ENCODE measurements around the gene S100A12.

S100A12 gene

GRCh38 chr1:153357853-153358690, 17.3 kb downstream of the S100A12 start, which contains the start of gene S100A9:
Gene S100A9 (plus strand): TSS chr1:153357854. CDS start chr1:153358284, 430 bp downstream.
- no peaks in the 10 kb centered on the region for H3K27me3 ChIP-seq (ENCODE audit: control insufficient read depth, insufficient read depth, low read length)
- no peak within 1 kb of the TSS for H3K27ac ChIP-seq (ENCODE audit: low read depth, low read length)
- H3K9me3 ChIP-seq (ENCODE audit: control insufficient read depth, insufficient read depth, low read length): no peaks in the 10 kb centered on the region
- H3K9ac ChIP-seq (ENCODE audit: low read depth, low read length): no peak within 1 kb of the TSS
- H3K4me1 ChIP-seq (ENCODE audit: control insufficient read depth, insufficient read depth, low read length): no peaks in the 10 kb centered on the region
- no peak within 1 kb of the TSS for H3K4me3 ChIP-seq (ENCODE audit: low read depth, low read length)
- no peaks in the 10 kb centered on the region for H3K36me3 ChIP-seq (ENCODE audit: control insufficient read depth, insufficient read depth, low read length)

GRCh38 chr1:153357076-153357852, 18.2 kb downstream of the S100A12 start:
- Histone ChIP-seq H3K27me3 (ENCODE audit: control insufficient read depth, insufficient read depth, low read length) (no peaks in the 10 kb centered on the region), H3K4me1 (ENCODE audit: control insufficient read depth, insufficient read depth, low read length) (no peaks in the 10 kb centered on the region), H3K27ac (ENCODE audit: low read depth, low read length) (no peak overlapping the region), H3K4me3 (ENCODE audit: low read depth, low read length) (no peak overlapping the region), H3K9me3 (ENCODE audit: control insufficient read depth, insufficient read depth, low read length) (no peaks in the 10 kb centered on the region), H3K9ac (ENCODE audit: low read depth, low read length) (no peak overlapping the region), H3K36me3 (ENCODE audit: control insufficient read depth, insufficient read depth, low read length) (no peaks in the 10 kb centered on the region)

GRCh38 chr1:153356392-153357075, 18.9 kb downstream of the S100A12 start:
- H3K36me3 ChIP-seq (ENCODE audit: control insufficient read depth, insufficient read depth, low read length): no peaks in the 10 kb centered on the region
- no peak overlapping the region for H3K27ac ChIP-seq (ENCODE audit: low read depth, low read length)
- H3K4me1 ChIP-seq (ENCODE audit: control insufficient read depth, insufficient read depth, low read length): no peaks in the 10 kb centered on the region
- no peak overlapping the region for H3K4me3 ChIP-seq (ENCODE audit: low read depth, low read length)
- H3K27me3 ChIP-seq (ENCODE audit: control insufficient read depth, insufficient read depth, low read length): no peaks in the 10 kb centered on the region
- no peak overlapping the region for H3K9ac ChIP-seq (ENCODE audit: low read depth, low read length)
- H3K9me3 ChIP-seq (ENCODE audit: control insufficient read depth, insufficient read depth, low read length): no peaks in the 10 kb centered on the region

- H3K4me3 ChIP-seq (ENCODE audit: low read depth, low read length): no peak overlapping the region
- H3K4me1 ChIP-seq (ENCODE audit: control insufficient read depth, insufficient read depth, low read length): no peaks in the 10 kb centered on the region
- no peaks in the 10 kb centered on the region for H3K36me3 ChIP-seq (ENCODE audit: control insufficient read depth, insufficient read depth, low read length)
- no peaks in the 10 kb centered on the region; the same call in 1 of the 2 replicates for H3K27me3 ChIP-seq (ENCODE audit: control insufficient read depth, insufficient read depth, low read length)
- H3K9me3 ChIP-seq (ENCODE audit: control insufficient read depth, insufficient read depth, low read length): no peaks in the 10 kb centered on the region
- no peak overlapping the region for H3K27ac ChIP-seq (ENCODE audit: low read depth, low read length)
- no peak overlapping the region for H3K9ac ChIP-seq (ENCODE audit: low read depth, low read length)
These were observed 19.9 kb downstream of the S100A12 start for GRCh38 chr1:153355445-153356071.

GRCh38 chr1:153354515-153355193, 20.8 kb downstream of the S100A12 start:
- H3K9me3 ChIP-seq (ENCODE audit: control insufficient read depth, insufficient read depth, low read length): no peaks in the 10 kb centered on the region
- no peak overlapping the region for H3K4me3 ChIP-seq (ENCODE audit: low read depth, low read length)
- no peaks in the 10 kb centered on the region for H3K36me3 ChIP-seq (ENCODE audit: control insufficient read depth, insufficient read depth, low read length)
- no peak overlapping the region for H3K27ac ChIP-seq (ENCODE audit: low read depth, low read length)
- no peaks in the 10 kb centered on the region; the same call in 1 of the 2 replicates for H3K27me3 ChIP-seq (ENCODE audit: control insufficient read depth, insufficient read depth, low read length)
- H3K9ac ChIP-seq (ENCODE audit: low read depth, low read length): no peak overlapping the region
- no peaks in the 10 kb centered on the region for H3K4me1 ChIP-seq (ENCODE audit: control insufficient read depth, insufficient read depth, low read length)

- Histone ChIP-seq H3K9ac (ENCODE audit: low read depth, low read length) (no peak overlapping the region), H3K9me3 (ENCODE audit: control insufficient read depth, insufficient read depth, low read length) (no peaks in the 10 kb centered on the region), H3K4me1 (ENCODE audit: control insufficient read depth, insufficient read depth, low read length) (no peaks in the 10 kb centered on the region), H3K27me3 (ENCODE audit: control insufficient read depth, insufficient read depth, low read length) (no peaks in the 10 kb centered on the region; the same call in 1 of the 2 replicates), H3K4me3 (ENCODE audit: low read depth, low read length) (no peak overlapping the region), H3K27ac (ENCODE audit: low read depth, low read length) (no peak overlapping the region), H3K36me3 (ENCODE audit: control insufficient read depth, insufficient read depth, low read length) (no peaks in the 10 kb centered on the region)
These were observed 22.0 kb downstream of the S100A12 start for GRCh38 chr1:153353226-153353947.

- no peak overlapping the region for H3K4me3 ChIP-seq (ENCODE audit: low read depth, low read length)
- no peak overlapping the region for H3K9ac ChIP-seq (ENCODE audit: low read depth, low read length)
- no peaks in the 10 kb centered on the region for H3K36me3 ChIP-seq (ENCODE audit: control insufficient read depth, insufficient read depth, low read length)
- no peak overlapping the region for H3K27ac ChIP-seq (ENCODE audit: low read depth, low read length)
- H3K9me3 ChIP-seq (ENCODE audit: control insufficient read depth, insufficient read depth, low read length): no peaks in the 10 kb centered on the region
- no peaks in the 10 kb centered on the region for H3K4me1 ChIP-seq (ENCODE audit: control insufficient read depth, insufficient read depth, low read length)
- no peaks in the 10 kb centered on the region; the same call in 1 of the 2 replicates for H3K27me3 ChIP-seq (ENCODE audit: control insufficient read depth, insufficient read depth, low read length)
These were observed 22.9 kb downstream of the S100A12 start for GRCh38 chr1:153352523-153352922.

- Histone ChIP-seq H3K4me1 (ENCODE audit: control insufficient read depth, insufficient read depth, low read length) (no peaks in the 10 kb centered on the region), H3K36me3 (ENCODE audit: control insufficient read depth, insufficient read depth, low read length) (no peaks in the 10 kb centered on the region), H3K27ac (ENCODE audit: low read depth, low read length) (no peak overlapping the region), H3K9me3 (ENCODE audit: control insufficient read depth, insufficient read depth, low read length) (no peaks in the 10 kb centered on the region), H3K4me3 (ENCODE audit: low read depth, low read length) (no peak overlapping the region), H3K27me3 (ENCODE audit: control insufficient read depth, insufficient read depth, low read length) (no peaks in the 10 kb centered on the region; the same call in 1 of the 2 replicates), H3K9ac (ENCODE audit: low read depth, low read length) (no peak overlapping the region)
These were observed 25.0 kb downstream of the S100A12 start for GRCh38 chr1:153350321-153350957.

- Histone ChIP-seq H3K27me3 (ENCODE audit: control insufficient read depth, insufficient read depth, low read length) (no peaks in the 10 kb centered on the region; the same call in 1 of the 2 replicates), H3K27ac (ENCODE audit: low read depth, low read length) (no peak overlapping the region)
These were observed 25.8 kb downstream of the S100A12 start for GRCh38 chr1:153349363-153350320.

More at GRCh38 chr1:153349363-153350320, 25.8 kb downstream of the S100A12 start:
- H3K4me3 ChIP-seq (ENCODE audit: low read depth, low read length): no peak overlapping the region
- H3K9me3 ChIP-seq (ENCODE audit: control insufficient read depth, insufficient read depth, low read length): no peaks in the 10 kb centered on the region
- H3K4me1 ChIP-seq (ENCODE audit: control insufficient read depth, insufficient read depth, low read length): no peaks in the 10 kb centered on the region
- no peak overlapping the region for H3K9ac ChIP-seq (ENCODE audit: low read depth, low read length)
- no peaks in the 10 kb centered on the region for H3K36me3 ChIP-seq (ENCODE audit: control insufficient read depth, insufficient read depth, low read length)

Measured in HUES48 (cell line).